Vagina (tissue), 2 donors: ENCODE data around the gene MCM7.

Experiments
- CTCF ChIP-seq, 3 experiments: fragments of 450-650 bp in 2 of 3; fragments of 200-600 bp in 1 of 3; sonication (generic) in 1 of 3; IDR thresholded peaks; one replicate each; pipeline ENCODE4 v1.5.1; 2017 to 2019; ENCODE audit warnings: antibody characterized with exemption in 3 of 3, mild to moderate bottlenecking in 2 of 3, moderate library complexity in 2 of 3
- POLR2A ChIP-seq, 2 donors: fragments of 450-650 bp; IDR thresholded peaks; one replicate each; pipeline ENCODE4 v1.6.1; 2017; ENCODE audit warnings: antibody characterized with exemption in 2 of 2, mild to moderate bottlenecking in 2 of 2, moderate library complexity in 2 of 2
- POLR2AphosphoS5 ChIP-seq, 2 donors: sonication (generic); formaldehyde crosslinking; IDR thresholded peaks; one replicate each; pipeline ENCODE4 v1.9.0; 2017; ENCODE audit warnings: antibody characterized with exemption in 2 of 2, mild to moderate bottlenecking in 2 of 2, low read depth in 1 of 2; ENCODE audit not compliant: insufficient read depth in 1 of 2

DNA sequence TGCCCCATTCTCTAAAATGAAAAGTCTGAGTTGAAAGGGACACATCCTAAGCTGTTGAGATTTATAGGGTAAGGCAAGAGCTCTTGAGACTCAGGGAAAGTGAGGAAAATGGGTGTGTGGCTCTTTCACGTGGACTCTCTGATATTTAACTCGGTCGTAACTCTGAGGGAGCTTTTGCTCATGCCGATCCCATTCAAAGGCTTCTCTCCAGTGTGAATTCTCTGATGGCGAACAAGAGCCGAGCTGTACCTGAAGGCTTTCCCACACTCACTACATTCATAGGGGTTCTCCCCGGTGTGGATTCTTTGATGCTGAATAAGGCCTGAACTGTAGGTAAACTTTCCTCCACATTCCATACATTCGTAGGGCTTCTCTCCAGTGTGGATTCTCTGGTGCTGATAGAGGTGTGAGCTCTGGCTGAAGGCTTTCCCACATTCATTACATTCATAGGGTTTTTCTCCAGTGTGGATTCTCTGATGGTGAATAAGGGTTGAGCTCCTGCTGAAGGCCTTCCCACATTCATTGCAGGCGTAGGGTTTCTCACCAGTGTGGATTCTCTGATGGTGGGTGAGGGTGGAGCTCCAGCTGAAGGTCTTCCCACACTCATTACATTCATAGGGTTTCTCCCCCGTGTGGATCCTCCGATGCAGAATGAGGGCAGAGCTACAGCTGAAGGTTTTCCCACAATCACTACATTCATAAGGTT is 30.0 kb downstream of the MCM7 start:
- TF ChIP-seq CTCF (IDR thresholded peaks at IDR 0.05), result no peak
- TF ChIP-seq POLR2AphosphoS5 (IDR thresholded peaks at IDR 0.05; ENCODE audit: insufficient read depth in 1 of 2, low read depth in 1 of 2), result no peak
- TF ChIP-seq POLR2A (IDR thresholded peaks at IDR 0.05), result no peak
